ENCODE data around the gene CALCOCO2. TPM values are rescaled to one million over a fixed set of nuclear protein-coding genes. Genes with fewer than 3 reads are reported as not detected.
A peak's percentile ranks its signal among the peaks of the same experiment; 100 is the strongest.
"Not testable (repeated sequence)": the region's sequence is repeated elsewhere in the genome, so short reads cannot be mapped to it uniquely, and the experiment has no call there.

The CALCOCO2 gene
- total RNA-seq, 1 donor from 2014 or later = 43.0 TPM

DNA sequence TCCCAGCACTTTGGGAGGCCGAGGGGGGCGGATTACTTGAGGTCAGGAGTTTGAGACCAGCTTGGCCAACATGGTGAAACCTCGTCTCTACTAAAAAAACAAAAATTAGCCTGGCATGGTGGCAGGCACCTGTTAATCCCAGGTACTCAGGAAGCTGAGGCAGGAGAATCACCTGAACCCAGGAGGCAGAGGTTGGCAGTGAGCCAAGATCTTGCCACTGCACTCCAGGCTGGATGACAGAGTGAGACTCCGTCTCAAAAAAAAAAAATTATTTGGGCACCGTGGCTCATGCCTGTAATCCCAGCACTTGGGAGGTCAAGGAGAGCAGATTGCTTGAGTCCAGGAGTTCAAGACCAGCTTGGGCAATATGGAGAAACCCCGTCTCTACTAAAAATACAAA lies 9.9 kb upstream of the CALCOCO2 start:
- not testable (repeated sequence) for DNase-seq (ENCODE audit: low read depth)

DNA sequence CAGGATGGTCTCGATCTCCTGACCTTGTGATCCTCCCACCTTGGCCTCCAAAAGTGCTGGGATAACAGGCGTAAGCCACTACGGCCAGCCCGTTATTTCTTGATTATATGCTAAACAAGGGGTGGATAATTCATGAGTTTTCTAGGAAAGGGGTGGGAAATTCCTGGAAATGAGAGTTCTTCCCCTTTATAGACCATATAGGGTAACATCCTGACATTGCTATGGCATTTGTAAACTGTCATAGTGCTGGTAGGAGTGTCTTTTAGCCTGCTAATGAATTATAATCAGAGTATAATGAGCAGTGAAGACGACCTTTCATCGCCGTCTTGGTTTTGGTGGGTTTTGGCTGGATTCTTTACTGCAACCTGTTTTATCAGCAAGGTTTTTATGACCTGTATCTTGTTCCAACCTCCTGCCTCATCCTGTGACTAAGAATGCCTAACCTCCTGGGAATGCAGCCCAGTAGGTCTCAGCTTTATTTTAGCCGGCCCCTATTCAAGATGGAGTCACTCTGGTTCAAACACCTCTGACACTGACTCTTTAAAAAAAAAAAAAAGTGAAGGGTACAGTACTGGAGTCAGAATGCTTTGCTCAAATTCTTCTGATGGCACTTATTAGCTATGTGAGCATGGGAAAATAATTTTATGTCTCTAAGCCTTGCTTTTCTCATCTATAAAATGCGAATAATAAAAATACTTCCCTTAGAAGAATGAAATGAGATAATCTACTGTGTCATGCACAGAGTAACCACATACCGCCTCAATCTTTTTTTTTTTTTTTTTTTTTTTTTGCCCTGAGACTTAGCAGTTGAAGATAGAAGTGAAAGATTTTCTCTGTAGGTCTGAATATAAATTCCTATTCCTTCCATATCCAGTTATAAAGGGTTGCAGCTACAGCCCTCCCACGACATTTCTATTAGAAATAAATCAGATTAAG lies 5.1 kb upstream of the CALCOCO2 start:
- no peak for DNase-seq (ENCODE audit: low read depth)

- no peak for DNase-seq (ENCODE audit: low read depth)
These were observed 681 bp downstream of the CALCOCO2 start for GRCh38 chr17:48831549-48831883.

GRCh38 chr17:48834973-48835372 lies 4.1 kb downstream of the CALCOCO2 start:
- DNase-seq (ENCODE audit: low read depth) = no peak

- no peak for DNase-seq (ENCODE audit: low read depth)
These were observed 5.1 kb downstream of the CALCOCO2 start for GRCh38 chr17:48835971-48836370.

GRCh38 chr17:48837458-48837857 lies 6.6 kb downstream of the CALCOCO2 start:
- not testable (repeated sequence) for DNase-seq (ENCODE audit: low read depth)

- DNase-seq (ENCODE audit: low read depth) = no peak
These were observed 9.6 kb downstream of the CALCOCO2 start for GRCh38 chr17:48840441-48840840.

DNA sequence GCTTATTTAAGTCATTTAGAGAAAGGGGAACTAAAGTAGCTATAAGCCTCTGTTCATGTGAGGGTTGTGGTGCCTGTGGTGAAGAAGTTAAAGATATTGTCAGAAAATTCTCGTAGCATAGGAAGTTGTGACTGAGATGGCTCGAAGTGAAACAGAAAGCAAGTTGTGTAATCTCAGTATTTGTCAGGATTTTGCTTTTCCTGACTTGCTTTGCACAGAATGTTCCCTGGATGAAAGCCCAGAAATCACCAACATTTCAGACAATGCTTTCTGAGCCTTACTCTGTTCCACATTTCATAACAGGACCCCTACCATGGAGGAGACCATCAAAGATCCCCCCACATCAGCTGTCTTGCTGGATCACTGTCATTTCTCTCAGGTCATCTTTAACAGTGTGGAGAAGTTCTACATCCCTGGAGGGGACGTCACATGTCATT lies 10.6 kb downstream of the CALCOCO2 start:
- peak; percentile 49 for DNase-seq (ENCODE audit: low read depth)

- DNase-seq (ENCODE audit: low read depth) = no peak
These were observed 11.9 kb downstream of the CALCOCO2 start for GRCh38 chr17:48842746-48843145.

- DNase-seq (ENCODE audit: low read depth) = peak; percentile 75
These were observed 12.5 kb downstream of the CALCOCO2 start for GRCh38 chr17:48843187-48843900.

- DNase-seq (ENCODE audit: low read depth) = no peak
These were observed 20.0 kb downstream of the CALCOCO2 start for GRCh38 chr17:48850792-48851323.

- DNase-seq (ENCODE audit: low read depth) = no peak
These were observed 24.1 kb downstream of the CALCOCO2 start for GRCh38 chr17:48854774-48855476.

GRCh38 chr17:48856122-48856821 lies 25.4 kb downstream of the CALCOCO2 start:
- DNase-seq (ENCODE audit: low read depth) = no peak

GRCh38 chr17:48860034-48860433 lies 29.2 kb downstream of the CALCOCO2 start:
- DNase-seq (ENCODE audit: low read depth) = no peak

GRCh38 chr17:48860456-48860855 lies 29.6 kb downstream of the CALCOCO2 start:
- DNase-seq (ENCODE audit: low read depth) = no peak

DNA sequence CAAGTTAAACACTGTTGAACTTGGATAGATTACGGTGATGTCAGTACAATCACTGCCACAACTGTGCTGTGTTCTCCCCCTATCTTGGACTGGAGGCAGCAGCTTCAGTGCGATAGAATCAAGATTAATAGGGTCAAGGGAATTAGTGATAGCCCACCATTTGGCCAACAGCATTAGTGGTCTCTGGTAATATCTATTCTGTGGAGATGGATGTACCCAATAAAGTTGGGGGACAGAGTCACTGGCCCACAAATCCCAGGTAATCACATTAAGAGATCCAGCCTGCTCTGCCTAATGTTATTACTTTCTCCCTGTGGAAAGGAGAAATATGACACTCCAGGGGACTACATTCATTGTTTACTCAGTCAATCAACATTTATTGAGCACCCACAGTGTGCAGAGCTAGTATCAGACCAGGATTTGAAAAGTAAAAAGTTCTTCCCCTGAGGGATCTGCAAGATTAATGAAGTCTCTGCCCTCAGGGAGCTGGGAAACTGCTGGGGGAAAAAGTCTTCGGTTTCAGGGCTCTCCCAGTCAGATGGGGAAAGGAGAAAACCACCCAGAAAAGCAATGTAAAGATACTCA lies 38.2 kb downstream of the CALCOCO2 start:
- no peak for DNase-seq (ENCODE audit: low read depth)

DNA sequence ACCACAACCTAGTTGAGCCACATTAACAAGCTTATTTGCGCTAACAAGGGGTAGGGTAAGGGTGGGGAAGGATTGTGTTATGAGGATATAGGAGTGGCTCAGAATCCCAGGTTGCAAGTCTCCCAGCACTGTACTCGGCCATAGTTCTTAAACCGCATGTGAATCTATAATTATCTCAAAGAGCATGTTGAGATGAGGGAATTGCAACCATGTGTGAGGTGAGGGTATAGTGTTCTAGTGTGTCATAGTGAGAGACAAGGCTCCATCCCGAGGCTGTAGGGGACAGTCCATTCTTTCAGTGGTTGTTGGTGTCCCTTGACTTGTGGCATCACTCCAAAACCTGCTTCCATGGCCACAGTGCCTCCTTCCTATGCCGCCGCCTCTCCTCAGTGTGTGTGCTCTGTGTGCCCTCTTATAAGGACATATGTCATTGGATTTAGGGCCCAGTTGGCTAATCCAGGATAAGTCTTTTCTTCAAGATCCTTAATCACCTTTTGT lies 39.0 kb downstream of the CALCOCO2 start:
- DNase-seq (ENCODE audit: low read depth) = peak; percentile 13

GRCh38 chr17:48871035-48871550 lies 40.3 kb downstream of the CALCOCO2 start:
- no peak for DNase-seq (ENCODE audit: low read depth)

DNA sequence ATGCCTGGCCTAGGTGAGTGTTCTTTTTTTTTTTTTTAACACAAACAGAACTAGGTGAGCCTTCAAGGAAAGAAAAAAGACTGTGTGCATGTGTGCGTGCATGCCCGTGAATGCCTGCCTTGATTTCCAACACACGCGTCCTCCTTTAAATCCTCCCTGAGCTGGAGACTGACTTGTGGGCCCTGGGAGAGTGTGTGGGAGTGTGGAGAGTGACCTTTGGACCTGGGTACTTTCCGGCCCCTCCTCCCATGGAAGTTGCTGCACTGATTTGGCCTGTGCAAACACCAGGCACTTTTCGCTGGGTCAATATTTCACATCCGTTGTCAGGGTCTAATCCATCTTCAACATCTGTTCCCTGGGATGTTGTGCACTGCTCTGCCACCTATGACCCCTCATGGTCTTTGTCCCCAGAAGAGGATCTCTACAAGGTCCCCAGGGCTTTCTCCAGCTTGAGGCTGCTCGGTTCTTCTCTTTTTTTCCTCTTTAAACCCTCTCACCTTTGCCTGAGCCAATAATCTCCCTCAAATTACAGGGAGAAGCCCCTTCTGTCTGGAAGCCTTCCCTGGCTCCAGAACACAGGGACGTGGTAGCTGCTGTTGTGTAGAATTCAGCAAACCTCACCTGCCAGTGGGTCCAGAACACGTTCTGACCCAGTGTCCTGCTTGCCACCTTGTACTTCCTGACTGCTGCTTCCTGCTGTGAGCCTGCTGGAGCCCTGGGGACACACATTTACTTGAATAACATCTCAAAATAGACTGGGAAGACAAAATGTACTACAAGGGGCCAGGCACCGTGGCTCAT lies 40.9 kb downstream of the CALCOCO2 start:
- no peak for DNase-seq (ENCODE audit: low read depth)
